ENCODE data around the gene BATF.

BATF gene

GRCh38 chr14:75554482-75554881 is 32.2 kb downstream of the BATF start:
- TF ChIP-seq NFRKB (IDR thresholded peaks at IDR 0.05) (no peak), BHLHE40 (IDR thresholded peaks at IDR 0.05; ENCODE audit: borderline replicate concordance) (no peak), SUZ12 (IDR thresholded peaks at IDR 0.05) (no peak), TARDBP (IDR thresholded peaks at IDR 0.05) (no peak), ELF4 (IDR thresholded peaks at IDR 0.05) (no peak), HDGF (IDR thresholded peaks at IDR 0.05; ENCODE audit: borderline replicate concordance) (no peak), ZNF384 (IDR thresholded peaks at IDR 0.05) (no peak), FOXM1 (IDR thresholded peaks at IDR 0.05; ENCODE audit: borderline replicate concordance) (no peak), SP1 (IDR thresholded peaks at IDR 0.05) (no peak), PKNOX1 (IDR thresholded peaks at IDR 0.05) (no peak), ARNT (IDR thresholded peaks at IDR 0.05) (no peak), LEF1 (IDR thresholded peaks at IDR 0.05; ENCODE audit: borderline replicate concordance) (no peak), CTBP1 (IDR thresholded peaks at IDR 0.05; ENCODE audit: borderline replicate concordance) (no peak), L3MBTL2 (conservative IDR thresholded peaks at IDR 0.05) (no peak), FOXA1 (IDR thresholded peaks at IDR 0.05) (no peak), FOXK2 (IDR thresholded peaks at IDR 0.05) (no peak)
- DNase-seq (ENCODE audit: extremely low spot score) = no peak
- CTCF ChIA-PET = no interaction called here
- POLR2A ChIA-PET = no interaction called here

- CTCF ChIA-PET = no interaction called here
- no peak for TF ChIP-seq ZNF384 (IDR thresholded peaks at IDR 0.05)
- TF ChIP-seq SP1 (IDR thresholded peaks at IDR 0.05) = no peak
- no peak for TF ChIP-seq ELF4 (IDR thresholded peaks at IDR 0.05)
- TF ChIP-seq ARNT (IDR thresholded peaks at IDR 0.05) = no peak
- no peak for DNase-seq (ENCODE audit: extremely low spot score)
- POLR2A ChIA-PET = no interaction called here
Observed at GRCh38 chr14:75558440-75558839, 36.2 kb downstream of the BATF start.

- CTCF ChIA-PET = no interaction called here
- POLR2A ChIA-PET = no interaction called here
- no peak for DNase-seq (ENCODE audit: extremely low spot score)
Observed at GRCh38 chr14:75559045-75559444, 36.8 kb downstream of the BATF start.

GRCh38 chr14:75559451-75560222 is 37.4 kb downstream of the BATF start:
- POLR2A ChIA-PET = no interaction called here
- no peak for DNase-seq (ENCODE audit: extremely low spot score)
- CTCF ChIA-PET = interaction anchor here (2.7 kb wide), 1 partner anchor 11 kb away, joined by 15 read pairs; no protein-coding TSS in a partner anchor
- TF ChIP-seq PKNOX1 (IDR thresholded peaks at IDR 0.05) (peak; percentile 46; the same call in 1 of the 2 replicates), LEF1 (IDR thresholded peaks at IDR 0.05; ENCODE audit: borderline replicate concordance) (no peak), HDGF (IDR thresholded peaks at IDR 0.05; ENCODE audit: borderline replicate concordance) (no peak), FOXK2 (IDR thresholded peaks at IDR 0.05) (no peak)

More at GRCh38 chr14:75559045-75559444, 36.8 kb downstream of the BATF start:
- no peak for TF ChIP-seq FOXK2 (IDR thresholded peaks at IDR 0.05)
- no peak for TF ChIP-seq SP1 (IDR thresholded peaks at IDR 0.05)
- no peak for TF ChIP-seq ZNF384 (IDR thresholded peaks at IDR 0.05)
- TF ChIP-seq ARNT (IDR thresholded peaks at IDR 0.05) = no peak
- no peak for TF ChIP-seq HDGF (IDR thresholded peaks at IDR 0.05; ENCODE audit: borderline replicate concordance)
- TF ChIP-seq FOXA1 (IDR thresholded peaks at IDR 0.05) = no peak
- no peak for TF ChIP-seq PKNOX1 (IDR thresholded peaks at IDR 0.05)
- no peak for TF ChIP-seq BHLHE40 (IDR thresholded peaks at IDR 0.05; ENCODE audit: borderline replicate concordance)
- TF ChIP-seq SUZ12 (IDR thresholded peaks at IDR 0.05) = no peak
- no peak for TF ChIP-seq FOXM1 (IDR thresholded peaks at IDR 0.05; ENCODE audit: borderline replicate concordance)
- no peak for TF ChIP-seq ELF4 (IDR thresholded peaks at IDR 0.05)

GRCh38 chr14:75561013-75561432 is 38.8 kb downstream of the BATF start:
- CTCF ChIA-PET = interaction anchor here (0.6 to 2.7 kb wide), 18 partner anchors 9 to 258 kb away, joined by 3 to 27 read pairs (median 4); no protein-coding TSS in a partner anchor
- TF ChIP-seq CTBP1 (IDR thresholded peaks at IDR 0.05; ENCODE audit: borderline replicate concordance) (no peak), TARDBP (IDR thresholded peaks at IDR 0.05) (no peak), SP1 (IDR thresholded peaks at IDR 0.05) (no peak), ELF4 (IDR thresholded peaks at IDR 0.05) (no peak)
- POLR2A ChIA-PET = interaction anchor here (0.7 to 1.0 kb wide), 3 partner anchors 11 to 100 kb away, joined by 3 to 4 read pairs (median 3); partner anchors contain the start of genes ERG28 and TTLL5
- peak; percentile 87 for DNase-seq (ENCODE audit: extremely low spot score)

GRCh38 chr14:75562089-75562488 is 39.8 kb downstream of the BATF start:
- POLR2A ChIA-PET = no interaction called here
- no peak for DNase-seq (ENCODE audit: extremely low spot score)
- CTCF ChIA-PET = interaction anchor here (1.2 to 2.7 kb wide), 5 partner anchors 9 to 254 kb away, joined by 3 to 27 read pairs (median 8); no protein-coding TSS in a partner anchor
- TF ChIP-seq SUZ12 (IDR thresholded peaks at IDR 0.05) (no peak), FOXM1 (IDR thresholded peaks at IDR 0.05; ENCODE audit: borderline replicate concordance) (no peak), FOXA1 (IDR thresholded peaks at IDR 0.05) (no peak), L3MBTL2 (conservative IDR thresholded peaks at IDR 0.05) (no peak), TARDBP (IDR thresholded peaks at IDR 0.05) (no peak), CTBP1 (IDR thresholded peaks at IDR 0.05; ENCODE audit: borderline replicate concordance) (no peak), SP1 (IDR thresholded peaks at IDR 0.05) (no peak), LEF1 (IDR thresholded peaks at IDR 0.05; ENCODE audit: borderline replicate concordance) (no peak), ARNT (IDR thresholded peaks at IDR 0.05) (no peak), ELF4 (IDR thresholded peaks at IDR 0.05) (no peak), NFRKB (IDR thresholded peaks at IDR 0.05) (no peak), BHLHE40 (IDR thresholded peaks at IDR 0.05; ENCODE audit: borderline replicate concordance) (no peak)

Measured in HEK293T (cell line).